Calu3 (cell line): Measurements from ENCODE around the gene UBASH3B. TPM values are rescaled to one million over a fixed set of nuclear protein-coding genes. Genes with fewer than 3 reads are reported as not detected.

Source experiments
- BruUV-seq: library from RNA; stranded (reverse); fragments of 400-500 nt; replicated peaks from 2 replicates; lab custom pipeline; 2021; lab: Mats Ljungman, UMichigan
- CTCF ChIA-PET: fragments of 300-600 bp; sonication (Branson Sonifier 250); formaldehyde crosslinking; loops from one replicate; lab custom pipeline; 2022; ENCODE audit warnings: antibody characterized with exemption; lab: Charles Lee
- DNase-seq: peaks from one replicate; pipeline ENCODE4 v3.0.0; 2022
- H3K27ac Mint-ChIP-seq: one replicate; pipeline ENCODE4 v1.8.0; 2022; ENCODE audit warnings: mixed read lengths; ENCODE audit not compliant: unreplicated experiment
- H3K27me3 Mint-ChIP-seq: one replicate; pipeline ENCODE4 v1.8.0; 2022; ENCODE audit warnings: mixed read lengths; ENCODE audit not compliant: unreplicated experiment
- H3K36me3 Mint-ChIP-seq: one replicate; pipeline ENCODE4 v1.8.0; 2022; ENCODE audit warnings: mild to moderate bottlenecking, moderate library complexity, mixed read lengths; ENCODE audit not compliant: insufficient read depth, unreplicated experiment
- H3K4me1 Mint-ChIP-seq: one replicate; pipeline ENCODE4 v1.8.0; 2022; ENCODE audit warnings: mild to moderate bottlenecking, low read depth, mixed read lengths; ENCODE audit not compliant: unreplicated experiment
- H3K4me3 Mint-ChIP-seq: one replicate; pipeline ENCODE4 v1.8.0; 2022; ENCODE audit warnings: mild to moderate bottlenecking, low read depth, moderate library complexity, mixed read lengths; ENCODE audit not compliant: unreplicated experiment
- H3K9me3 Mint-ChIP-seq: one replicate; pipeline ENCODE4 v1.8.0; 2022; ENCODE audit warnings: low read depth, mixed read lengths; ENCODE audit not compliant: unreplicated experiment
- intact Hi-C: fragments of 100-400 bp; cut with micrococcal nuclease; formaldehyde crosslinking; loops from one replicate; pipeline ENCODE4 v1.10.0; 2022; ENCODE audit not compliant: unreplicated experiment
- total RNA-seq: library from RNA; stranded (reverse); gene quantifications from 2 replicates; pipeline ENCODE4 v1.2.3, GENCODE V29; 2022
- TF ChIP-seq, protein P1 (sequence below): fragments of 200-600 bp; IDR thresholded peaks from one replicate; pipeline ENCODE4 v1.8.0; 2022; ENCODE audit warnings: antibody characterized with exemption; ENCODE audit not compliant: unreplicated experiment

Gene UBASH3B
- total RNA-seq, 1 experiment from 2014 or later: 74.9 TPM

DNA sequence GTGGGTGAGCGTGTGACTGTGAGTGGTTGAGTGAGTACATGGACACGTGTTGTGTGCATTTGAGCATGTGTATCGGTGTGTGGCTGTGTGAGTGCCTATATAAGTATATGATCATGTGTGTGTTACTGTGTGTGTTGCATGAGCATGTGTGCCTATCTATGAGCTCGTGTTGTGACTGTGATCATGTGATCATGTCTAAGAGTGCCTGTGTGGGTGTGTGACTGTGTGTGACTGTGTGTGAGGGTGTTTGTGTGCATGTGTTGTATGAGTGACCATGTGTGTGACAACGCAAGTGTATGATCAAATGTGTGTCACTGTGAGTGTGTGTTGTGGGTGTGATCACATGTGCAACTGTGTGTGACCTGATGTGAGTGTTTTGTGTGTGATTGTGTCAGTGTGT is 88.8 kb downstream of the UBASH3B start:
- CTCF ChIA-PET: no interaction called here
- Mint-ChIP-seq H3K27ac (no peak overlapping the region), H3K4me3 (no peak overlapping the region), H3K4me1 (no peaks in the 10 kb centered on the region), H3K9me3 (no peaks in the 10 kb centered on the region), H3K36me3 (peaks cover 5% of the 10 kb centered on the region), H3K27me3 (no peaks in the 10 kb centered on the region)
- no peak for DNase-seq
- TF ChIP-seq, protein P1, sequence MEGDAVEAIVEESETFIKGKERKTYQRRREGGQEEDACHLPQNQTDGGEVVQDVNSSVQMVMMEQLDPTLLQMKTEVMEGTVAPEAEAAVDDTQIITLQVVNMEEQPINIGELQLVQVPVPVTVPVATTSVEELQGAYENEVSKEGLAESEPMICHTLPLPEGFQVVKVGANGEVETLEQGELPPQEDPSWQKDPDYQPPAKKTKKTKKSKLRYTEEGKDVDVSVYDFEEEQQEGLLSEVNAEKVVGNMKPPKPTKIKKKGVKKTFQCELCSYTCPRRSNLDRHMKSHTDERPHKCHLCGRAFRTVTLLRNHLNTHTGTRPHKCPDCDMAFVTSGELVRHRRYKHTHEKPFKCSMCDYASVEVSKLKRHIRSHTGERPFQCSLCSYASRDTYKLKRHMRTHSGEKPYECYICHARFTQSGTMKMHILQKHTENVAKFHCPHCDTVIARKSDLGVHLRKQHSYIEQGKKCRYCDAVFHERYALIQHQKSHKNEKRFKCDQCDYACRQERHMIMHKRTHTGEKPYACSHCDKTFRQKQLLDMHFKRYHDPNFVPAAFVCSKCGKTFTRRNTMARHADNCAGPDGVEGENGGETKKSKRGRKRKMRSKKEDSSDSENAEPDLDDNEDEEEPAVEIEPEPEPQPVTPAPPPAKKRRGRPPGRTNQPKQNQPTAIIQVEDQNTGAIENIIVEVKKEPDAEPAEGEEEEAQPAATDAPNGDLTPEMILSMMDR: no peak
- intact Hi-C loops: no loop called here
- no TSS peak for BruUV-seq

- Mint-ChIP-seq H3K27me3 (no peaks in the 10 kb centered on the region), H3K9me3 (no peaks in the 10 kb centered on the region), H3K36me3 (peaks cover 5% of the 10 kb centered on the region), H3K4me1 (no peaks in the 10 kb centered on the region), H3K27ac (no peak overlapping the region), H3K4me3 (no peak overlapping the region)
- CTCF ChIA-PET: no interaction called here
- DNase-seq: no peak
- TF ChIP-seq, protein P1: no peak
- intact Hi-C loops: no loop called here
- BruUV-seq: no TSS peak
Observed at GRCh38 chr11:122745111-122745510, 89.6 kb downstream of the UBASH3B start.

DNA sequence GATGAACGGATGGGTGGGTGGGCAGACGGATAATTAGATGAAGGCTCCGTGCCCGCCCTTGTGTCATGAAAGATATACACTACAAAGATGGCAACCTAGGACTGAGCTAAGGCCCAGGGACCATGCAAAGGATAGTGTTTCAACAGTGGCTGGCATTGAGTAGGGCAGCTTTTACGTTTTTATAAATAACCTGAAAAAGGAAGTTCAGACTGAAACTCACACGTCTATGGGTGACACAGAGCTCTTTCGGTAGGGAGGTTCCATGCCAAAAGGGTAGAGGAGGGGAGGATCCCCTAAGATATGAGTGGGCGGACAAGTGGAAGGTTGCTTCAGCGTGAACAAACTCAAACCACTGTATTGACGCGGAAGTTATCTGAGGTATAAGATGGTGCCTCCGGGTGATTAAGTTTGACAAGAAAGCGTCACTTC is 90.5 kb downstream of the UBASH3B start:
- Mint-ChIP-seq H3K4me3 (no peak overlapping the region), H3K27ac (no peak overlapping the region), H3K27me3 (no peaks in the 10 kb centered on the region), H3K9me3 (no peaks in the 10 kb centered on the region), H3K4me1 (no peaks in the 10 kb centered on the region), H3K36me3 (peaks cover 5% of the 10 kb centered on the region)
- TF ChIP-seq, protein P1: no peak
- no TSS peak for BruUV-seq
- intact Hi-C loops: no loop called here
- no peak for DNase-seq
- CTCF ChIA-PET: no interaction called here

DNA sequence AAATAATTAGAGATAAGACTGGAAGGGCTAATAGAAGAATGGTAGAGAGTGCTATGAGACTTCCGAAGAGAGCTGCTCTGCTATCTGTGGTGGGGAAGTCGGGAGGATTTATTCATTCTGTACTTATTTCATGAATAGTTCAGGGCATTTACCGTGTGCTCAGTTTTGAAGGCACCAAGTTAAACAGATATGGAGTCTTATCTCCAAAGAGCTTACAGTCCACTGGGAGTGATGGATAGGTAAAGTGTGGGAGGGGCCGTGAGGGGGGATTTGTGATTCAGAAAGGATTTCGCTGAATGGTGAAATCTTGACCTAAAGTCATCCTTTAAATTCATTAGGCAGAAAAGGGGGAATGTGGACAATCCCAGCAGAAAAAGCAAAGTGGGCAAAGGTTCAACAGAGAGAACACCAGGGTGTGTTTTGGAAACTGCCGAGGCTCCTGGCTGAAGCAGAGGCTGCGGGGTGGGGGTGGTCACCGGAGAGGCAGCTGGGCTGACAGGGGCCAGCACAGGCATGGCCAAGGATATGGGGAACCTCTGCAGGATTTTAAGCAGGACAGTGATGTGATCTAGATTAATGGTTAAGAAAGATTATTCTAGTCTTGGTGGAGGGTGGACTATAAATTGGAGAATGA is 91.2 kb downstream of the UBASH3B start:
- H3K36me3 Mint-ChIP-seq: peaks cover 5% of the 10 kb centered on the region
- H3K4me1 Mint-ChIP-seq: no peaks in the 10 kb centered on the region
- H3K27me3 Mint-ChIP-seq: no peaks in the 10 kb centered on the region
- intact Hi-C loops: no loop called here
- CTCF ChIA-PET: interaction anchor here (0.6 kb wide), 1 partner anchor 9 kb away, joined by 3 read pairs; no protein-coding TSS in a partner anchor
- no TSS peak for BruUV-seq
- no peak overlapping the region for H3K4me3 Mint-ChIP-seq
- no peaks in the 10 kb centered on the region for H3K9me3 Mint-ChIP-seq
- TF ChIP-seq, protein P1: no peak
- no peak overlapping the region for H3K27ac Mint-ChIP-seq
- DNase-seq: no peak
